NCI-H460 (cell line): Measurements from ENCODE around the gene PRMT2. TPM values are rescaled to one million over a fixed set of nuclear protein-coding genes. Genes with fewer than 3 reads are reported as not detected.
A peak's percentile ranks its signal among the peaks of the same experiment; 100 is the strongest.

Experiments
- DNase-seq: peaks from one replicate; pipeline ENCODE4 v3.0.0-alpha.2; 2016; ENCODE audit warnings: low read depth; ENCODE audit errors: extremely low read depth
- total RNA-seq: library from RNA; depleted of rRNA; stranded (reverse); fragments of >200 nt; shearing (Covaris generic); gene quantifications from 2 replicates; pipeline ENCODE4 v1.2.3, GENCODE V29; 2014

The PRMT2 gene
- total RNA-seq, 1 experiment from 2014 or later: 40.4 TPM

DNA sequence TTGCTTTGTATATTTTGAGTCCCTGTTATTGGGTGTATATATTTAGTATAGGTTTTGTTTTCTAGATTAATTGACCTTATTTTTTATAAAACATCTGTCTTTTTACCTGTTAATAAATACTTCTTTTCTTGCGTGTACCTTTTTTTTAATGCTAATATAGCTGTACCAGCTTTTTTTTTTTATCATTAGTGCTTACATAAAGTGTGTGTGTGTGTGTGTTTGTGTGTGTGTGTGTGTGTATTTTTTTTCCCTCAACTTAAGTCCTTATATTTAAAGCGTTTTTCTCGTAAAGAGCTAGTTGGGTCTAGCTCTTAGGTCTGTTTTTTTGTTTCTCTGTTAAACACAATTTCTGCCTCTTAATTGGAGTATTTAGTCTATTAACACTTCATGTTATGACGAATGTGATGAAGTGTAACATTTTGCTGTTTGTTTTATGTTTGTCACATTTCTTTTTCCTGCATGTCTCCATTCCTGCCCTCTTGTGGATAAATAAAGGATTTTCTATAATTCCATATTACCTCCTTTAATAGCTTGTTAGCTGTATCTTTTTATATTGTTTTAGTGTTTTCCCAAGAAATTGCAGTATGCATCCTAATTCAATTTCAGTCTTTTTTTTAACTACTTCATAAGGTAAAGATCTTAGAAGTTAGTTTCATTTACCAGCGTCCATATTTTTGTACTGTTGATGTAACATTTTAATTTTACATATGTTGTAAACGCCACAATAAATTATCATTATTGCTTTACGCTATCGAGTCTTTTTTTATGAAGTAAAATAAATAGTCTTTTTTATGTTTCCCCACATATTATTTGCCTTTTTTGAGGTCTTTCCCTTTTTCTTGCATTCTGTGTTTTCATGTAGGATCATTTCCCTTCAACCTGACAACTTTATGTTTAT lies 4.3 kb downstream of the PRMT2 start:
- peak; percentile 13 for DNase-seq

- no peak for DNase-seq
These were observed 6.2 kb downstream of the PRMT2 start for GRCh38 chr21:46641656-46642055.

DNA sequence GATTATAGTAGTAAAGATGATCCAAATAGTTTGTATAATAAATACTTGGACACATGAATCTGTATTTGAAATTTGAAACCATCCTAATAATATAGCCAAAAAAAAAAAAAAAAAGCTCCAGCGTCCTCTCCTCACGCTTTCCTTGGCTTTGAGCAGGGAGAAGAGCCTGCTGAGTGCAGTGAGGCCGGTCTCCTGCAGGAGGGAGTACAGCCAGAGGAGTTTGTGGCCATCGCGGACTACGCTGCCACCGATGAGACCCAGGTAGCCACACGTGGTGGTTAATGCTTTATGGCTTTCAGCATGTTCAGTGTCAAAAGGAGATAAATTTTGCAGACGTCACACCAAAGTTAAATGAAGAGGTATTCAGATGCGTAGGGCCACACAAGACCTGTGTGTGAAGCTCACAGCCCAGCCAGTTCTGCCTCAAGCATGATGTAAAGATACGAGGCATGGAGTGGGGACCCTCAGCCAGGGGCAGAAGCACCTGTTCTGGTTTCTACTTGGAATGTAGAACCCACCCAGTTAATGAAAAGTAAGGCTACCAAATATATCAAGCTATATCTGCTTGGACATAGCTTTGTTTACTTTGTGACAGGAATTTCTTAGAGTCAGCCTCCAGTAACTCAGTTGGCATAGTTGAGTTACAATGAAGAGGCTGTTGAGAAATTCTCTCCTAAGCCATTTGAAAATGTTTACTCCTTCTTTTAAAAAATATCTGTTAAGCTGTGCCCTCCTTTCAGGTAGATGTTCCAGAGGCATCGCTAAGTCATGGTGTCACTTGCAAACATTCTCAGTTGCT lies 8.1 kb downstream of the PRMT2 start:
- DNase-seq: no peak

GRCh38 chr21:46645840-46646239 lies 10.4 kb downstream of the PRMT2 start:
- DNase-seq: no peak

DNA sequence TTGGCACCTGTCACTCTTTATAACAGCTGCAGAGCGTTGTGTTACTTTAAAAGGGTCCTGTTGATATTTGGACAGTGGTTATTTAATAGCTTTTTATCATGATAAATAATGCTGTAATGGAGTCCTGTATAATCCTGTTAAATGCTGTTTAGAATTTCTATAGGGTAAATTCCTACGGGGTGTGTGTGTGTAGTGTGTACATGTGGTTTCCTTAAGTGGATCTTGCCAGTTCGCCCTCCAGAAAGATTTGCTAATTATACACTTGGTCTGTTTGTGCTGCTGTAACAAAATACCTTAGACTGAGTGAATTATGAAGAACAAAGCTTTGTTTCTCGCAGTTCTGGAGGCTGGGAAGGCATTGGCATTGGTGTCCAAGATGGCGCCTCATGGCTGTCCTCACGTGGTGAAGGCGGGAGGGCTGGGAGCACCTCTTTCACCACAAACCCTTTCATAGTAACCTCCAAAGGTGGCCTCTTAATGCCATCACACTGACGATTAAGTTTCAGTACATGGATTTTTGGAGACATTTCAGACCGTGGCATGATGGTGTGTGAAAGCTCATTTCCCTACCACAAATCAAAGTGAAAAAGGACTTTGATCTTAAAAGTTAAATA lies 11.2 kb downstream of the PRMT2 start:
- DNase-seq: no peak

DNA sequence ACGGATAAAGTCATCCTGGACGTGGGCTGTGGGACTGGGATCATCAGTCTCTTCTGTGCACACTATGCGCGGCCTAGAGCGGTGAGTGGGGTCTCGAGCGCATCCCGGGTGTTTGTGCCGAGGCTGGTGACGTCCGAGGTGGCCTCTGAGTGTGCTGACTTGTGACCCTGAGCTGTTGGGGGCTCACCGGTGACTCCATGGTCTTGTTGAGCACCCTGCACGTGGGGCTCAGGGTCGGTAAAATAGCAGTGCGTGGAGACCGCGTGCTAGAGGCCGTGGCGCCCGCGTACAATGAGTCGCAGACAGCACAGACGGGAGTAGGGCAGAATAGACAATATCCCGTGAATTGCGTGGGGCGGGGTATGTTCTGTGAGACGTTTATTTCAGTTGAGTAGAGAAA lies 13.1 kb downstream of the PRMT2 start:
- no peak for DNase-seq

DNA sequence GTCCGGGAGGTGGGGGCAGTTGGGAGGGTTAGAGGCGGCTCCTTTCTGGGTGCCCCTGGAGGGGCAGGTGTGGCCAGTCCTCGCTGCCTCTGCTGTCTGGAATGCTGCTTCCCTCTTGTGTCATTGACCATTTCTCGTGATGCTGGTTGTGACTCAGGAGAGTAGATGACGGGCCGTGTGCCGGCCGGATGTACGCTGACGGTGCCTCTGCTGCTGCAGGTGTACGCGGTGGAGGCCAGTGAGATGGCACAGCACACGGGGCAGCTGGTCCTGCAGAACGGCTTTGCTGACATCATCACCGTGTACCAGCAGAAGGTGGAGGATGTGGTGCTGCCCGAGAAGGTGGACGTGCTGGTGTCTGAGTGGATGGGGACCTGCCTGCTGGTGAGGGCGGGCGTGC lies 13.9 kb downstream of the PRMT2 start:
- DNase-seq: no peak

DNA sequence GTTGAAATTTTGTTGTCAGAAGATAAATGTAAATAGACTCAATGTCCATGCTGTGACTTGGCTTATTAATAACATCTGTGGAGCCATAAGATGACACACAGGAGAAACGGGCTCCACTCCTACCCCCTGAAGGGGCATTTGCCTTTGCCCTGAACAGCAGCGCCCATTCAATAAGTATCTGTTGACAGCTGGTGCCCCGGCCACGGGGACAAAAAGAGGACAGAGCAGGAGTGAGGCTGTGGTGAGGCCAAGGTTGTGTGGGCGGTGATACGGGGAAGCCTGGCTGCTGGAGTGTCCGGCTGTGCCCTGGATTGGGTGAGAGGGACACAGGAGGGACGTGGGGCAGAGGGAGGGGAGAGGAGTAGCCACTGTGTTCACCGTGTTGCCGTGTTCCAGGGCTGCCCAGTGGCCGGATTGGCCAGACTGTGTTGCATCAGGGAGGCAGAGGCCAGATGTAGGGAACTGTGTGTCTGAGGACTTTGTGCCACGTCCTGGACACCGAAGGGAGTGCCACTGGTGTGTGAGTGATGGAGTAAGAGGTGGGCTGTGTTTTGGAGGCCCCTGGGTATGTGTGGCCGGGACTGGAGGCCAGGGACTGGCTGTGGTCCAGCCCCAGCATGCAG lies 15.1 kb downstream of the PRMT2 start:
- DNase-seq: no peak

- no peak for DNase-seq
These were observed 15.6 kb downstream of the PRMT2 start for GRCh38 chr21:46651121-46651520.

DNA sequence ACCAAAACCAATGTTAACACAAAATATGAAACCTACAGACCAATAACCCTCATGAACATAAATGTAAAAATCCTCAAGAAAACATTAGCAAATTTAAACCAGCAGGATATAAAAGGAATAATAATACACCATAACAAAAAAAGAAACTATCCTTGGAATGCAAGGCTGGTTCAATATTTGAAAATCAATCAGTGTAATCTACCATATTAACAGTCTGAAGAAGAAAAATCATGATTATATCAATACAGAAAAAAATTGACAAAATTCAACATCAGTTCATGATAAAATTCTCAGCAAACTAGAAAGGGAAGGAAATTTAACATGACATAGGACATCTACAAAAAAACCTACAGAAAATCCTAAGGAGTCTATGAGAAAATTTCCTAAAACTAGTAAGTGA lies 19.8 kb downstream of the PRMT2 start:
- DNase-seq: no peak

DNA sequence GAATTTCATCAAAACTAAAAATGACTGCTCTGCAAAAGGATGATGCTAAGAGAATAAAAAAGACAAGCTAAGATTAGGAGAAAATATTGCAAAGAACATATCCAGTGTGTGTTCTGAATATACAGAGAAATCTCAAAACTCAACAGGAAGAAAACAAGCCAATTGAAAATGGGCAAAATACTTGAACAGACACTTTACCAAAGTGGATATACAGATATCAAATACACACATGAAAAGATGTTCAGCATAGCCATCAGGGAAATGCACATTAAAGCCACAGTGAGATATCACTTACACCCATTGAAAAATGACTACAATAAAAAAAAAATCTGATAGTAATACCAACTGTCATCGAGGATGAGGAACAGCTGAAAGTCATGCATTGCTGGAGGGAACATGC lies 21.3 kb downstream of the PRMT2 start:
- DNase-seq: no peak

- DNase-seq: no peak
These were observed 25.0 kb downstream of the PRMT2 start for GRCh38 chr21:46660505-46660904.

DNA sequence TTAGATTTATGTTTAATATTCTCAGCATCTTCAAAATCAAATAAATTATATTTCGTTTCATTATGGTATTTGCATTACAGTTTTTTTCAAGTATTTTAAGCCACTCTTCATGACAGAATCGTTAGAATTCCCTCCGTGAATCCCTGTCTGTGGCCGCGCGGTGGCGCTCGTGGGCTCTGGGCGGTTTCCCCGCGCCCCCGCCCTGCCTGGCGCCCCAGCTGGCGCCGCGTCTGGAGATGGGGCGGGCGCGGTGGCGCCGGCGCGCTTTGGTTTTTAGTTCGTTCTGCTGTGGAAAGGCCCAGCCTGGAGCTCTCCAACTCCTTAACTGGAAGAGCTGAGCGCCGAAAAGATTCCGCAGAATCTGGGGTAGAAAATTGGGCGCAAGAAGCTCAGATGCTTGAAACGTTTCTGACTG lies 25.7 kb downstream of the PRMT2 start:
- no peak for DNase-seq

GRCh38 chr21:46661642-46662366 lies 26.3 kb downstream of the PRMT2 start:
- no peak for DNase-seq

DNA sequence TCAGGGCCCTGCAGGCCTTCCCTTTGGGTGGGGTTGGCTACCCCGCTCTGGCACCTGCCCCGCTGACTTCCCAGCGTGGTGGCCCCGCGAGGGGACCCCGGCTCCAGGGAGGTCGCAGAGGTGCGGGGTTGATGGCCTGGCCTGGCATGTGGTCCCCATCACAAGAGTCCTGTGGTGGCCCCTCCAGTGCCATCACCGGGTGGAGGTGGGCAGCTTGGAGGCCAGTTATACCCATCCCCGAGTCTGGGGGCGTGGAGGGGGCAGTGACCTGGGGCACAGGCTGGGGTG lies 26.8 kb downstream of the PRMT2 start:
- DNase-seq: no peak

DNA sequence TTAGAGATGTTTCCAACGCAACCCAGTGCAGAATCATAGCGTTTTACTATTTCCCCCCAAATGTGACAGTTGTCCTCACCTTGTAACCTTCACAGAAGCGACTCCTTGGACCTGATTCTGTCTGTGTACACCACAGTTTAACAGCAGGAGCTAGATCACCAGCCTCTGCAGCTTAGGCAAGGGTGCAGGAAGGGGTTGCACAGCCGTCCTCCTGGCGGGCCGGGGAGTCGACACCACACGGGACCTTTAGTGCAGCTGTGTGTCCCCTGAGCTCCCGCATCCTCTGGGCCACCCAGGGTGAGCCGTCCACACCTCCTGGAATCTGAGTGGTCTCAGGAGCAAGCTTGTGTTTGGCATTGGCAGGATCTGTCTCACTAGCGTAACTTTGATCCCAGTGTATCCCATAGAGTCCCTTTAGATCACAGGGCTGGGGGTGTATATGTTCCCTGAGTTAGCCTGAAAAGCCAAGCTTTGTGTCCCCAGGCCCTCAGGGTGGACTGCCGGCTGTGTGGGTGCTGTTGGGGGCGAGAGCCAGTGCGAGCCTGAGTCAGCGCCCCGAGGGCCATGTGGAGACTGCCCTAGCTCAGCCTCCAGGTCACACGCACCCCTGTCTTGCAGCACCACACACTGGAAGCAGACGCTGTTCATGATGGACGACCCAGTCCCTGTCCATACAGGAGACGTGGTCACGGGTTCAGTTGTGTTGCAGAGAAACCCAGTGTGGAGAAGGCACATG lies 27.5 kb downstream of the PRMT2 start:
- no peak for DNase-seq

DNA sequence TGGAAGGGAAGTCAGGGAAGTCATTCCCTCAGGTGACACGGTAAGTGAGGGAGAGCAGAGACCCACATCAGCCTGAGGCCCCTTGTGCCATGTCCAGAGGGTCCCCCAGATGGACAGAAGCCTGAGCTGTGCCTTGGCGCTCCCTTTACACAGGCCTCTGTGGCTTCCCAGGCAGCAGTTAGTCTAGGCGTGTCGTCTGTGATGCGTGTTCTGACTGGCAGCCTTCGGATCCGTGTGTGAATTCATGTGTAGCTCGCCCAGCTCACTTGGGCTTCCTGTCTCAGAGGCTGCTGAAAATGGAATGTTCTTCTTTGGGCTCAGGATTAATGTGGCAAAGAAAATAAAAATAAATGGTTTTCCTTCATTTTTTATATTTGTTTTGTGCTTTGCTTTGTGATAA lies 28.3 kb downstream of the PRMT2 start:
- no peak for DNase-seq

DNA sequence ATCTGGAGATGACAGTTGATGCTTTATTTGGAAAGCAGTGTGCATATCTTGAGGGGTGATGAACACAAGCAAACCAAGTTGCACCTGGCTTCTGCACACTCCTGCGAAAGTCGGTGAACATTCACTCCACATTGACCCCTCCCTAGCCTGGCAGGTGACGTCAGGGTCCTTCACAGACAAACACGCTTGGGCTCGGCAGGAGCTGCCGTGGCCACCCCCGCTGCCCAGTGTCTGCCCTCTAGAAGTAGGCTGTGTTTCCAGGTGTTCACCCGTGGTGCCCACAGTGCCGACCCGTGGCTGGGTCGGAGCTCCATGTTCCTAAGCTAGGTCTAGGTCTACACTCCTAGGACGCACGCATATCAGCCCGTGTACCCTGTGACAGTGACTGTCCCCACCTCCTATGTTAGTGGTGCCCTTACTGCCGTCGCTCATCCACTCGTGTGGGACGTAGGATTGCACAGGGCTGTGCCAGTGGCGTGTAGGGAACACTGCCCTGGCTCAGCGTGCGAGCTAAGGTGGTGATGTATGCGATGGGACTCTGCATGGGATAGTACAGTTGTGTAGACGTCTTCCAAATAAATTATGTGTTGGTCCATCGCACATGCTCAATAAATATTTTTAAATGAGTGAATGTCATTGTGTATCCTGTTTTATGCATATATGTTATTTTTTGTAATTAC lies 29.0 kb downstream of the PRMT2 start:
- DNase-seq: no peak

DNA sequence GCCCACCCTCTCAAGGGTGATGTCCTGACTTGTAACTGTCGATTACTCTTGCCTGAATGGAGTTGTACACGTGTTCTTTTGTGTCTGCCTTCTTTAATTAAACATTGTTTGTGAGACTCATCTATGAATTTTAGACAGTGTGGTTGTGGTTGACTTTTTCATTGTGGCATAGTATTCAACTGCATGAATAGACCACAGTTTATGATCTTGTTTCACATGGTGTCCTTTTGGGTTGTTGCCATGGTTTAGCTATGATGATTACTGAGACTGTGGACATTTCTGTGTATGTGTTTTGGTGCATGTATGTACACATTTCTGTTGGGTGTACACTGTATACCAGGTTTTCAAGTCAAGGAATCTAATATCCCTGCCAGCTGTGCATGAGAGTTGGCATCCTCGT lies 30.1 kb downstream of the PRMT2 start:
- DNase-seq: no peak
